ENCODE results near the gene DHX16.
A peak's percentile ranks its signal among the peaks of the same experiment; 100 is the strongest.

Gene DHX16

DNA sequence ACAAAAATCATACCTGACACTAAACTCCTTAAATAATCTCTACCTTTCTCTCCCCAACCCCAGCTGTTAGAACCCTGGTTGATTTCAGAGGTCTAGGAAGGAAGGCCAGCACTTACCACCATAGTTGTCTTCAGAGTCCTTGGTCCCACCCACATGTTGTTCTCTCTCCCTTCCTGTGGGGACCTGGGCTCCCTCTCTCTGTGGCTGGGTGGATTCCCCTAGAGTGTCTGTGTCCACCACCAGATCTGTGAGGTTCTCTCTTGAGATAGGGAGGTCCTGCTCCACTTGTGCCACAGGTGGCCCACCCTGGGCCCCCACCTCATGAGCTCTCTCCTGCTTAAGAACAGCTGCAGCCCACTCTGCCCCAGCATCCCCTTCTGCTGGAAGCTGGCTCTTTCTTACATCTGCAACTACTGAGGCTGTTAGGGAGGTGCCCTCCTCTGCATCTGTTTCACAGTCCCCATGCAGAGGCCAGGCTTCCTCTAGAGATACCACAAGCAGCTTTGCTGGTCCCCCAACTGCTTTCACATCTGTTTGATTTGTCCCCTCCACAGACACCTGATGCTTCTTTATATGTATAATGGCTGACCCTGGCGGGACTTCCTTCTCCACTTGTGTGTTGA is 39.1 kb upstream of the DHX16 start:
- H3K4me3 Mint-ChIP-seq: peak overlapping the region; percentile 46 to 68
- peaks cover 21 to 30% of the 10 kb centered on the region in 2 donors for H3K4me1 Mint-ChIP-seq (ENCODE audit: low read depth in 2 of 2)
- peak overlapping the region; percentile 65 to 78 for H3K27ac Mint-ChIP-seq
- peaks cover 25% of the 10 kb centered on the region for H3K36me3 Mint-ChIP-seq (ENCODE audit: insufficient read depth)
- H3K27me3 Mint-ChIP-seq: no peaks in the 10 kb centered on the region
- no peak for DNase-seq
- peaks cover 0 to 4% of the 10 kb centered on the region in 2 donors for H3K9me3 Mint-ChIP-seq
- peak; percentile 78 for ATAC-seq (replicated peaks)

DNA sequence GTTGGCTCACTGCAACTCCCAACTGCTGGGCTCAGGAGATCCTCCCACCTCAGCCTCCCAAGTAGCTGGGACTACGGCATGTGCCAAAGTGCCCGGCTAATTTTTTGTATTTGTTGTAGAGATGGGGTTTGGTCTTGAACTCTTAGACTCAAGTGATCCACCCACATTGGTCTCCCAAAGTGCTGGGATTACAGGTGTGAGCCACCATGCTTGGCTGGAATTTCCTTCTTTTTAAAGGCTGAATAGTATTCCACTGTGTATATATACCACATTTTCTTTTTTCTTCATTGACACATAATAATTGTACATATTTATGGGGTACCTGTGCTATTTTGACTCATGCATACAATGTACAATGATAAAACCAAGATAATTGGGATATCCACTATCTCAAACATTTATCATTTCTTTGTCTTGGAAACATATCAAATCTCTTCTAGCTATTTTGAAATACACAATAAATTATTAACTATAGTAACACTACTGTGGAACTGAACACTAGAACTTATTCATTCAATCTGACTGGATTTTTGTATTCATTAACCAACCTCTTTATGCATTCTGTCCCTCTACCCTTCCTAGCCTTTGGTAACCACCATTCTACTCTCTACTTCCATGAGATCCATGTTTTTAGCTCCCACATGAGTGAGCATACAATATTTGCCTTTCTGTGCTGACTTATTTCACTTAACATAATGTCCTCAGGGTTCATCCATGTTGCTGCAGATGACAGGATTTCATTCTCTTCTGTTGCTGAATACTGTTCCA is 36.5 kb upstream of the DHX16 start:
- Mint-ChIP-seq H3K27me3 (no peaks in the 10 kb centered on the region), H3K9me3 (no peaks in the 10 kb centered on the region), H3K27ac (peak overlapping the region in 1 of 2 donors; percentile 59), H3K4me1 (ENCODE audit: low read depth in 2 of 2) (peaks cover 18 to 22% of the 10 kb centered on the region in 2 donors), H3K4me3 (no peak overlapping the region), H3K36me3 (ENCODE audit: insufficient read depth) (peaks cover 21% of the 10 kb centered on the region)
- ATAC-seq (replicated peaks) (no peak), DNase-seq (no peak)

DNA sequence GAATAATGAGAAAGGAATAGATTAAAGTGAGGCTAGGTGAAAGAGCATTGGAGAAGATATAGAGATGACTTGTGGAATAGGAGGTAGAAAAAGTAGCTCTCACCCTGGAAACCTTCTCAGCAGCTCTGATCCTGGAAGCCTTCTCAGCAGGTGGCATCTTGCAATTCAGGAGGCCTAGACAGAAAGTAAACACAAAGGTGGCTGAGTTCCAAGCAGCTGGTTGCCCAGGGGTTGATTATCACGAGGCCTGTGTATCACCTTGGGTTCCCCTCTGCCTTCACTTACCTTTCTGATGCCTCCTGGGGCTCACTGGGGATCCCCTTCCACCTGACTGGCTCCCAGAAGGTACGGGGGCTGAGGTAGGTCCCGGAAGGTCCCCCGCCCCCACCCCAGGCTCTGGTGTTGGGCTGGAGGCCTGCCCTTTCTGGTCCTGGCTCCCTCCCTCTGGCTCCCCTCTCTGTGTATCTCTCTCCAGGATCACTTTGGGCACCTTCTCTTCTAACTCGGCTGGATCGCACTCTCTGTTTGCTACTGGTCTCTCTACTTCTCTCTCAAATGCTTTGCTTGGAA is 34.6 kb upstream of the DHX16 start:
- H3K36me3 Mint-ChIP-seq (ENCODE audit: insufficient read depth): peaks cover 26% of the 10 kb centered on the region

DNA sequence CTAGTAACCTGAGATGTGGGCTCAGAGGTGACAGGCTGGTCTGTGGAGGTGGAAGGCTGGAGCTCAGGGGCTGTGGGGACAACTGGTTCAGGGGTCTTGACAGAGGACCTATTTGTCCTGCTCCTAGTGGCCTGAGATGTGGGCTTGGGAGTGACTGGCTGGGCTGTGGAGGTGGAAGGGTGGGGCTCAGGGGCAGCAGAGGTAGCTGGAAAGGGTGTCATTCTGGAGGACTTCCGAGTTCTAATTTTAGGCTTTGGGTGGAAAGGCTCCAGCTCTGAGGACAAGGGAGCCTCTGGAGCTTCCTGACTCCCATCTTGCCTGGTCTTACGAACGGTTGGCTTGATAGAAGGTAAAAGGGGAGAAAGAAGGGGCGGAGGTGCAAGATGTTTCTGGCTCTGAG is 32.8 kb upstream of the DHX16 start:
- DNase-seq (no peak), ATAC-seq (replicated peaks) (no peak)
- Mint-ChIP-seq H3K36me3 (ENCODE audit: insufficient read depth) (peaks cover 29% of the 10 kb centered on the region), H3K9me3 (no peaks in the 10 kb centered on the region), H3K27ac (peak overlapping the region in 1 of 2 donors; percentile 59), H3K4me3 (no peak overlapping the region), H3K4me1 (ENCODE audit: low read depth in 2 of 2) (peaks cover 3 to 9% of the 10 kb centered on the region in 2 donors), H3K27me3 (no peaks in the 10 kb centered on the region)

More for the DNA sequence above, 34.6 kb upstream of the DHX16 start:
- Mint-ChIP-seq H3K4me1 (ENCODE audit: low read depth in 2 of 2) (peaks cover 7 to 18% of the 10 kb centered on the region in 2 donors), H3K9me3 (no peaks in the 10 kb centered on the region), H3K27me3 (no peaks in the 10 kb centered on the region), H3K4me3 (no peak overlapping the region), H3K27ac (peak overlapping the region in 1 of 2 donors; percentile 59)
- ATAC-seq (replicated peaks): no peak
- no peak for DNase-seq

DNA sequence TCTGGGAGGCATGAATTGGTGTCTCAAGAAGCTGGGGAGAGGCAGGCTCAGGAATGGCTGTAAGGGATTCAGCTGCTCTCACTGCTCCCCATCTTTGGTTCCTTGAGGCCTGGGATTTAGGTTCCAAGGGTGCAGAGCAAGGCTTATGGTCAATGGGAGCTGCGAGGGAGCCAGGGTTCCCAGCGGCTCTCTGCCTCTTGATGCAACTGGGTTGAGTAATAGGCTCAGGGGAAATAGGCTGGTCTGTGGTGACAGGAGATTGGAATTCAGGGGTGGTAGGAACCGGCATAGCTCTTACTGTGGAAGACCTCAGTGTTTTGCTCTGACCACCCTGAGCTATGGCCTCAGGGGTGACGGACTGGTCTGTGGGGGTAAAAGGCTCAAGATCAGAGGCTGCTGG is 31.0 kb upstream of the DHX16 start:
- peaks cover 3 to 9% of the 10 kb centered on the region in 2 donors for H3K4me1 Mint-ChIP-seq (ENCODE audit: low read depth in 2 of 2)
- H3K4me3 Mint-ChIP-seq: no peak overlapping the region
- DNase-seq: no peak

DNA sequence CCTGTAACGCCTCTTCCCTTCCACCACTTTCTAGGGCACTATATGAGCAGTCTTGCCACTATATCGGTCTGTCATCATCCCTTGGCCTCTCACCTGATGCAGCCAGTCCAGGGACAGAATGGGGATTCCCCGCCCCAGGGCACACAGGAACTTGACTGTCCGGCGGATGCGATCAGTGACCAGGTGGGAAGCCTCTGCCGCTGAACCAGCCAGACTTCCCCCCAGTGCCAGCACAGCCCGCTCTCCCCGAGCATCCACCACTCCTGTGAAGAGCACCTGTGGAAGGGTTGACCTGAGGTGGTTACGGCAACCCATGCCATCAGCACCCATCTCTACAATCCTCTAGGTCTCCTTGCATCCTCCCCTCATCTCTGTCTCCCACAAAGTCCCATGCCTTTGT is 30.2 kb upstream of the DHX16 start:
- Mint-ChIP-seq H3K9me3 (no peaks in the 10 kb centered on the region), H3K36me3 (ENCODE audit: insufficient read depth) (peaks cover 31% of the 10 kb centered on the region), H3K4me1 (ENCODE audit: low read depth in 2 of 2) (peaks cover 3 to 8% of the 10 kb centered on the region in 2 donors), H3K27me3 (no peaks in the 10 kb centered on the region), H3K27ac (no peak overlapping the region), H3K4me3 (no peak overlapping the region)
- ATAC-seq (replicated peaks): no peak
- DNase-seq: no peak

More for the DNA sequence above, 31.0 kb upstream of the DHX16 start:
- peaks cover 31% of the 10 kb centered on the region for H3K36me3 Mint-ChIP-seq (ENCODE audit: insufficient read depth)
- H3K27ac Mint-ChIP-seq: peak overlapping the region; percentile 9 to 27
- no peaks in the 10 kb centered on the region for H3K27me3 Mint-ChIP-seq
- no peak for ATAC-seq (replicated peaks)
- H3K9me3 Mint-ChIP-seq: no peaks in the 10 kb centered on the region

DNA sequence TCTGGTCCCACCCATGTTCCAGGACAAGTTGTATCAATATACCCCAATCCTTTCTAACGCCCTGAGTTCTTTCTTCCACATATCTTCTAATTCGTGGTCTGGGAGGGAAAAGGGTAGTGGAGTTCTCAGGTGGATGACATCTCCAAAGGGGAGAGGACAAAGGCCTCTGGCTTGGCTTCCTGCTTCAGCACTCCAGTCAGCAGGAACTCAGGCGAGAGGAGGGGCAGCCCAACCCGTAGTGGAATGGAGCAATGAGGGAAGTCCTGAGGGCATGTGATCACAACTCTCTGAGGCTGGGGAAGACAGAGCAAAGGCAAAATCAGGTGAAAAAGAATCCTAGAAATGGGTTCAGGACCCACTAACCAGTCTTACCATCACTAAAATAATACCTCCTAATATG is 27.5 kb upstream of the DHX16 start:
- Mint-ChIP-seq H3K4me1 (ENCODE audit: low read depth in 2 of 2) (peaks cover 2 to 3% of the 10 kb centered on the region in 2 donors), H3K36me3 (ENCODE audit: insufficient read depth) (peaks cover 23% of the 10 kb centered on the region), H3K27ac (no peak overlapping the region), H3K4me3 (no peak overlapping the region), H3K9me3 (no peaks in the 10 kb centered on the region), H3K27me3 (no peaks in the 10 kb centered on the region)
- ATAC-seq (replicated peaks) (no peak), DNase-seq (no peak)

DNA sequence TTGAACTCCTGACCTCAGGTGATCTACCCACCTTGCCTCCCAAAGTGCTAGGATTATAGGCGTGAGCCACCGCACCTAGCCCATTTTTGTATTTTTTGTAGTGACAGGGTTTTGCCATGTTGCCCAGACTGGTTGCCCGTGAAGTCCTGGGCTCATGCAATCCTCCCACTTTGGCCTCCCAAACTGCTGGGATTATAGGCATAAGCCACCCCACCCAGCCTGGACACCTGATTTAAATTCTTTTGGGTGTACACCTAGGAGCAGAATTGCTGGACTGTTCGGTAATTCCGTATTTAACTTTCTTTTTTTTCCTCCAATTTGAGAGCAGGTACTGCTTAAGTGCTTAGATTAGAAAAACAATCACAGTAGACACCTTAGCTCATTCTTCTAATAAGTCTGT is 23.6 kb upstream of the DHX16 start:
- ATAC-seq (replicated peaks) (no peak), DNase-seq (no peak)
- Mint-ChIP-seq H3K27ac (no peak overlapping the region), H3K4me1 (ENCODE audit: low read depth in 2 of 2) (peaks cover 0 to under 1% of the 10 kb centered on the region in 2 donors), H3K9me3 (no peaks in the 10 kb centered on the region), H3K36me3 (ENCODE audit: insufficient read depth) (peaks cover 17% of the 10 kb centered on the region), H3K27me3 (no peaks in the 10 kb centered on the region), H3K4me3 (no peak overlapping the region)

DNA sequence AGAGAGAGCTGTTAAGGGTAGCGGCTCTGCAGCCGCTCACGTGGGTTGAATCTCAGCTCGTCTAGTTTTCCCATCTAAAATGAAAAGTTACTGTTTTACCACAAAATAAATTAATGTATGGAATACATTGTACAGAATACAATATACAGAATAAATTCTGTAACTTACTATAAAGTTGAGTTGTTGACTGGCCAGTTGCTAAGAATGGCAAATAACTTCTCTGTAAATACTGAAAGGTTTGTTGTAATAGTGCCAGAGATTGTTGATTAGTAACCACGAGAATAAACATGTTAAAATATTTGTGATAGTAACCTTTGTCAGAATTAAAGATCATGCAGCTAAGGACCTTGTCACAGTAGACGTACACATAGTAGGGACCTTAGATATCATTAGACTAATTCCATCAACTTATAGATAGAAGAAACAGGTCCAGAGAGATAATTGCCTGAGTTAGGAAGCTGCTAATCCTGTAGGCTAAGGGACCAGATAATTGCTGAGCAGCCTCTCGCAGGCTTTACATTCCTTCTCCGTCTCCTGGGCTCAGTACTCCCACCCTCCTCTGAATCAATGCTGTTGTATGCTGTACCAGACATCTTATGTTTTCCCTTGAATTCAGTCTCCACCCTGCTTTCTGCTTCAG is 18.5 kb upstream of the DHX16 start:
- Mint-ChIP-seq H3K9me3 (no peaks in the 10 kb centered on the region), H3K27me3 (no peaks in the 10 kb centered on the region), H3K27ac (peak overlapping the region; percentile 96 to 98), H3K4me3 (peak overlapping the region; percentile 76 to 97), H3K4me1 (ENCODE audit: low read depth in 2 of 2) (peaks cover 32 to 40% of the 10 kb centered on the region in 2 donors), H3K36me3 (ENCODE audit: insufficient read depth) (peaks cover 10% of the 10 kb centered on the region)
- DNase-seq (no peak), ATAC-seq (replicated peaks) (no peak)

DNA sequence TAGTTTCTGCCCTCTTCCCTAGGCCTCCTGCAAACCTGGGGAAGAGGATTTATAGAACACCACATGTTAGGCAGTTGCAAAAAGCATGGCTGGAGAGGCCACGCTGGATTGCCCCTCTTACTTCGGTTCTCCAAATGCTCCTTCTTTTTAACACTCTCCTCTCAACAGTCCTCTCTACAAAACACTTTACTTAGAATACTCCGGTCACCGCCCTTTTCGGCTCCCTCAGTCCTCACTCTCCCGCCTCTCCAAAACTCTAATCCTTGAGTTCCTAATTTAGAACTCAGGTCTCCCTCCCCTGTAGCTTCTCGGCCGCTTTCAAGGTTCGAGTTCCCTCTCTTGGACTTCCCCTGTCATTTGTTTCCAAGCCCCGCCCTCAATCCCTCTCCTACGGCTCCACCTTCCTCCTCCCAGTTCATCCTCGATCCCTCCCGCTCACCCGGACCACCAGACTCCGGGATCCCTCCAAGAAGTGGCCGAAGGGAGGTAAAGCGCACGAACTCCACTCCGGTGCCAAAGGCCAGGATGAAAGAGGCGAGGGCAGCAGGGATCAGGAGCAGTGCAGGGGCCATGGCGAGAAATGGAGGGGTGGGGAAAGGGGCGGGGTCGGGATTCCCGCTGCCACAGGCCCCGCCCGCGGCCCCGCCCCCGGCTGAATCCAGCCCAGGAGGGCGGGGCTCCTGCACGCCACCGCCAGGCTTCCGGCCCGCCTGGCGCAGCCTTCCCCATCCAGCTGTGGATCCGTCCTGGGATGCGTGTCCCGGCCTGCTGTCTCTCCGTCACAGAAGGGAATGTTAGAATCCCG is 17.8 kb upstream of the DHX16 start, which contains the start of gene NRM:
Gene NRM (minus strand): TSS at position 582 of the 805 bp plus-strand sequence. CDS start 10 bp downstream, at position 572.
- Mint-ChIP-seq H3K36me3 (ENCODE audit: insufficient read depth) (peaks cover 11% of the 10 kb centered on the region), H3K27ac (peak within 1 kb of the TSS; percentile 96 to 98), H3K4me1 (ENCODE audit: low read depth in 2 of 2) (peaks cover 33 to 47% of the 10 kb centered on the region in 2 donors), H3K4me3 (peak within 1 kb of the TSS; percentile 76 to 97), H3K27me3 (no peaks in the 10 kb centered on the region), H3K9me3 (no peaks in the 10 kb centered on the region)
- DNase-seq: peak; percentile 30 to 41 (median 36)
- ATAC-seq (replicated peaks): peak; percentile 21

DNA sequence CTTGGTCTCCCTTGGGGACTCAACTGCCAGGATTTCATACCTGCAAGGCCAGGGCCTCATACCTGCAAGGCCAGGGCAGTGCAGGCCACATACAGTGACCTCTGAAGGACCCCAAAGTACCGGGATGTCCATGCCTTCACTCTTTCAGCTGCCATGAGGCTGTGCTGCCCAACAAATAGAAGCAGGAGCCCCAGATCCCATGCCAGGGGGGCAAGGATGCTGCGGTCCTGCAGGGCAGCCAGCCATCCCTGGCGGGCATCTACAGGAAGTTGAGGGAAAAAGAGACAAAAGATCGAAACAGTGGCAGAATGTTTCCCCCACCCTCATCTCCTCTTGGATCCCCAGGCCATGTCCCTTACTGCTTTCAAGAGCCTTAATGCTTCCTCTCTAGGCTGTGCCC is 17.2 kb upstream of the DHX16 start:
- Mint-ChIP-seq H3K27ac (peak overlapping the region; percentile 96 to 98), H3K4me3 (peak overlapping the region; percentile 76 to 97), H3K36me3 (ENCODE audit: insufficient read depth) (peaks cover 18% of the 10 kb centered on the region), H3K4me1 (ENCODE audit: low read depth in 2 of 2) (peaks cover 39 to 53% of the 10 kb centered on the region in 2 donors), H3K9me3 (no peaks in the 10 kb centered on the region), H3K27me3 (no peaks in the 10 kb centered on the region)
- ATAC-seq (replicated peaks) (no peak), DNase-seq (no peak)

DNA sequence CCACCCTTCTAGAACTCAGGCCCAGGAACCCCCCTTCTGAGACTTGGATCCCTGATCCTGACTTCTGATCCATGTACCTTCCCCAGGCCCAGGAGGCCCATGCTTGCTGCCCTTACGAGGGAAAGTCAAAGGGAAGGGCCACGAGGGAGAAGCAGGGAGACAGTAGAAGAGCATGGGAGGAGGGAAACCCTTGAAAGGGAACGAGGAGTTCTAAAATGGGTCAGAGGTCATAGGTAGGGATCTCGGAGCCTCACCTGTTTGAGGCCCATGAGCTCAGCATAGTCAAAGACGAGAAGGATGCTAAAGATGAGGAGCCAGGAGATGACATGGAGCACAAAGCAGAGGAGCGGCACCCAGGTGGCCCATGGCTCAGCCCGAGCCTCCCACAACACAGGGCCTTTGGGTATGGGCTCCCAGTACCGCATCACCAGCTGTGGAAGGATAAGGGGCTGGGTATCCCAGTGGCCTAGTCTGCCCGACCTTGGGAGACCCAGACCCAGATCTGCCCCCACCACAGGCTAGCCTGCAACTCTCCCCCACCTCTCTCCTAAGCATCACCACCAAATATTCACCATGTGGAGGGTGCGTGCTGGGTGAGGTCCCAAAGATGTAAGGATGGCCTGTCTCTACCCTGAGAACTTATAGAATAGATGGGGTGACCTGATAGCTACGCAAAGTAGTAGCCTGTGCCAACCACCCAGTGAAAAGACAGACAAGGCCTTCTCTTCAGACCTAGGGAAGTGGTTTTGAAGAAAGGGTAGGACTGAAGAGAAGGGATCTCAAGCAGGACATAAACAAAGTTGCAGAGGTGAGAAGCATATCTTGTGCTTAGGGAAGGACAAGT is 16.4 kb upstream of the DHX16 start:
- no peak for ATAC-seq (replicated peaks)
- Mint-ChIP-seq H3K27me3 (no peaks in the 10 kb centered on the region), H3K9me3 (no peaks in the 10 kb centered on the region), H3K4me3 (peak overlapping the region; percentile 76 to 97), H3K4me1 (ENCODE audit: low read depth in 2 of 2) (peaks cover 41 to 57% of the 10 kb centered on the region in 2 donors), H3K36me3 (ENCODE audit: insufficient read depth) (peaks cover 19% of the 10 kb centered on the region), H3K27ac (peak overlapping the region; percentile 96 to 98)
- DNase-seq: no peak

All from effector memory CD8-positive, alpha-beta T cell (primary cell).